WTC11 (cell line): ENCODE measurements around the gene OR8K5. TPM values are rescaled to one million over a fixed set of nuclear protein-coding genes. Genes with fewer than 3 reads are reported as not detected.

Source experiments
- ATAC-seq: fragments of 200-7000 bp; cut with Tn5 transposase; 2 replicates; pipeline ENCODE4 v1.10.0; 2021; ENCODE audit warnings: mild to moderate bottlenecking, moderate library complexity
- CTCF ChIA-PET: fragments of 300-600 bp; sonication (Branson Sonifier 250); formaldehyde crosslinking; loops from one replicate; lab custom pipeline; 2021; ENCODE audit warnings: antibody characterized with exemption; lab: Charles Lee
- POLR2A ChIA-PET: fragments of 350-600 bp; sonication (Branson Sonifier 250); formaldehyde crosslinking; loops from one replicate; lab custom pipeline; 2021; ENCODE audit warnings: antibody characterized with exemption; lab: Charles Lee
- DNase-seq: peaks from one replicate; pipeline ENCODE4 v3.0.0; 2021; ENCODE audit warnings: low spot score
- H3K27ac Mint-ChIP-seq: 2 replicates; pipeline ENCODE4 v1.8.0; 2021; ENCODE audit warnings: mixed read lengths
- H3K27me3 Mint-ChIP-seq: 2 replicates; pipeline ENCODE4 v1.8.0; 2021; ENCODE audit warnings: low read depth, mild to moderate bottlenecking, moderate library complexity, mixed read lengths
- H3K36me3 Mint-ChIP-seq: 2 replicates; pipeline ENCODE4 v1.8.0; 2021; ENCODE audit warnings: mixed read lengths
- H3K4me1 Mint-ChIP-seq: 2 replicates; pipeline ENCODE4 v1.8.0; 2022; ENCODE audit warnings: mixed read lengths
- H3K4me3 Mint-ChIP-seq: 2 replicates; pipeline ENCODE4 v1.8.0; 2021; ENCODE audit warnings: mild to moderate bottlenecking, moderate library complexity, mixed read lengths
- H3K9me3 Mint-ChIP-seq: 2 replicates; pipeline ENCODE4 v1.8.0; 2021; ENCODE audit warnings: mixed read lengths
- E2F4 ChIP-seq: sonication (generic); formaldehyde crosslinking; IDR thresholded peaks from 2 replicates; pipeline ENCODE4 v1.8.1; 2022; ENCODE audit warnings: low read depth, mild to moderate bottlenecking, moderate library complexity, missing genetic modification reagents, borderline replicate concordance
- total RNA-seq: library from RNA; stranded (reverse); gene quantifications from 3 replicates; pipeline ENCODE4 v1.2.3, GENCODE V29; 2021

OR8K5 gene
- total RNA-seq, 1 experiment from 2014 or later = not detected

GRCh38 chr11:56122073-56122472 is 38.0 kb downstream of the OR8K5 start, which contains the start of gene OR8H3:
Gene OR8H3 (plus strand): TSS chr11:56122373. CDS start chr11:56122373, 0 bp downstream.
- no peak within 1 kb of the TSS for H3K27ac Mint-ChIP-seq
- CTCF ChIA-PET = no interaction called here
- POLR2A ChIA-PET = no interaction called here

More at GRCh38 chr11:56122073-56122472, 38.0 kb downstream of the OR8K5 start, which contains the start of gene OR8H3:
- ATAC-seq (no peak), DNase-seq (no peak)
- no peak for TF ChIP-seq E2F4 (CRISPR knock-in tag)
- Mint-ChIP-seq H3K27me3 (no peaks in the 10 kb centered on the region; the same call in 1 of the 2 replicates), H3K4me1 (no peaks in the 10 kb centered on the region), H3K9me3 (peaks cover 5% of the 10 kb centered on the region), H3K36me3 (no peaks in the 10 kb centered on the region), H3K4me3 (no peak within 1 kb of the TSS)

Other genes with a start within 250 kb of the OR8K5 start
- not detected in 3 replicates for gene OR5W2, start 245.7 kb downstream of the OR8K5 start, total RNA-seq
- not detected in 3 replicates for gene OR5I1, start 223.9 kb downstream of the OR8K5 start, total RNA-seq
- 0.16 TPM in 1 of 3 replicates, not detected in the others for gene OR10AG1, start 190.4 kb downstream of the OR8K5 start, total RNA-seq
- gene OR5F1, start 165.7 kb downstream of the OR8K5 start, total RNA-seq = not detected in 3 replicates
- gene OR5AS1, start 132.7 kb downstream of the OR8K5 start, total RNA-seq = 0.02 TPM in 1 of 3 replicates, not detected in the others
- gene OR8I2, start 67.0 kb downstream of the OR8K5 start, total RNA-seq = not detected in 3 replicates
- gene OR8H2, start 56.6 kb downstream of the OR8K5 start, total RNA-seq = not detected in 3 replicates
- not detected in 3 replicates for gene OR8H3, start 37.9 kb downstream of the OR8K5 start, total RNA-seq
- gene OR8J3, start 20.1 kb downstream of the OR8K5 start, total RNA-seq = not detected in 3 replicates
- not detected in 3 replicates for gene OR5J2, start 16.3 kb upstream of the OR8K5 start, total RNA-seq
- gene OR5T2, start 73.9 kb upstream of the OR8K5 start, total RNA-seq = not detected in 3 replicates
- not detected in 3 replicates for gene OR5T3, start 91.9 kb upstream of the OR8K5 start, total RNA-seq
- gene OR5T1, start 113.8 kb upstream of the OR8K5 start, total RNA-seq = not detected in 3 replicates
- not detected in 3 replicates for gene OR8H1, start 131.9 kb upstream of the OR8K5 start, total RNA-seq
- not detected in 3 replicates for gene OR8K3, start 154.8 kb upstream of the OR8K5 start, total RNA-seq
- gene OR8K1, start 185.7 kb upstream of the OR8K5 start, total RNA-seq = not detected in 3 replicates
- not detected in 3 replicates for gene OR8J1, start 194.0 kb upstream of the OR8K5 start, total RNA-seq
- not detected in 3 replicates for gene OR8U1, start 215.3 kb upstream of the OR8K5 start, total RNA-seq